HCT116 (cell line): Measurements from ENCODE around the gene BICRA. TPM values are rescaled to one million over a fixed set of nuclear protein-coding genes. Genes with fewer than 3 reads are reported as not detected.

Experiments used
- ATAC-seq: fragments of 200-7000 bp; cut with Tn5 transposase; 2 replicates; pipeline ENCODE4 v1.9.1; 2020; ENCODE audit warnings: mild to moderate bottlenecking, moderate library complexity
- BruUV-seq: library from RNA; stranded (reverse); fragments of 400-500 nt; replicated peaks from 2 replicates; lab custom pipeline; 2021; lab: Mats Ljungman, UMichigan
- CTCF ChIA-PET: fragments of 300-600 bp; sonication (Branson Sonifier 250); formaldehyde crosslinking; loops from one replicate; lab custom pipeline; 2021; ENCODE audit warnings: antibody characterized with exemption; lab: Charles Lee
- POLR2A ChIA-PET: fragments of 300-600, 350-600 bp; sonication (Branson Sonifier 250); formaldehyde crosslinking; loops from one replicate; lab custom pipeline; 2021; ENCODE audit warnings: antibody characterized with exemption; lab: Charles Lee
- RAD21 ChIA-PET, 2 experiments: fragments of 300-600 bp; sonication (Branson Sonifier 250); formaldehyde crosslinking; loops; one replicate each; lab custom pipeline; 2023; ENCODE audit warnings: low total read pairs in 2 of 2; ENCODE audit not compliant: uncharacterized antibody in 2 of 2, unreplicated experiment in 2 of 2, low non-redundant PET in 1 of 2; lab: Charles Lee
- DNase-seq: peaks from one replicate; pipeline ENCODE4 v3.0.0-alpha.2; 2010; ENCODE audit warnings: low read depth, low spot score
- H2AFZ ChIP-seq: fragments of 200-600 bp; shearing (Covaris generic), sonication (generic); 2 replicates; pipeline ENCODE4 v1.6.1; 2017; ENCODE audit warnings: low read depth, mixed run types, mixed read lengths, antibody characterized with exemption, low read length; ENCODE audit not compliant: poor library complexity, severe bottlenecking
- H3K27ac ChIP-seq: 2 replicates; pipeline ENCODE4 v1.5.1; 2012; ENCODE audit warnings: low read depth, low read length
- H3K27me3 ChIP-seq: fragments of 200-600 bp; sonication (generic); 2 replicates; pipeline ENCODE4 v1.6.1; 2016; ENCODE audit warnings: mixed run types, low read length, mixed read lengths; ENCODE audit not compliant: insufficient read depth
- H3K36me3 ChIP-seq, 2 experiments: fragments of 200-500 bp in 1 of 2; fragments of 200-600 bp in 1 of 2; sonication (Bioruptor generic) in 1 of 2; sonication (generic) in 1 of 2; 2 replicates each; pipeline versions ENCODE4 v1.5.1 to v1.6.1; 2014 to 2016; ENCODE audit warnings: low read length in 2 of 2, inconsistent platforms in 1 of 2, mixed read lengths in 1 of 2, mixed run types in 1 of 2; ENCODE audit not compliant: insufficient read depth in 2 of 2, control insufficient read depth in 1 of 2
- H3K4me1 ChIP-seq, 2 experiments: fragments of 200-600 bp in 1 of 2; sonication (generic) in 1 of 2; 2 replicates each; pipeline versions ENCODE4 v1.5.1 to v1.6.1; 2012 to 2017; ENCODE audit warnings: low read length in 2 of 2, inconsistent platforms in 1 of 2, mild to moderate bottlenecking in 1 of 2, mixed read lengths in 1 of 2, mixed run types in 1 of 2, moderate library complexity in 1 of 2; ENCODE audit not compliant: insufficient read depth in 2 of 2, control insufficient read depth in 1 of 2
- H3K4me2 ChIP-seq: fragments of 200-600 bp; sonication (generic); 2 replicates; pipeline ENCODE4 v1.6.1; 2017; ENCODE audit warnings: mixed run types, low read length, mixed read lengths
- H3K4me3 ChIP-seq, 2 experiments: fragments of 200-600 bp in 1 of 2; sonication (generic) in 1 of 2; replicated peaks in 1 of 2; 2 replicates each; pipeline ENCODE4 v1.5.1; 2011 to 2016; ENCODE audit warnings: low read length in 2 of 2, control low read depth in 1 of 2, low read depth in 1 of 2, mild to moderate bottlenecking in 1 of 2, mixed read lengths in 1 of 2, mixed run types in 1 of 2
- H3K79me2 ChIP-seq: fragments of 200-600 bp; sonication (generic); 2 replicates; pipeline ENCODE4 v1.6.1; 2017; ENCODE audit warnings: mild to moderate bottlenecking, mixed run types, low read length, moderate library complexity, mixed read lengths; ENCODE audit not compliant: insufficient read depth
- H3K9ac ChIP-seq: fragments of 200-600 bp; sonication (generic); 2 replicates; pipeline ENCODE4 v1.6.1; 2016; ENCODE audit warnings: low read length, mixed read lengths
- H3K9me2 ChIP-seq: fragments of 200-600 bp; sonication (generic), shearing (Covaris generic); 2 replicates; pipeline ENCODE4 v1.6.1; 2017; ENCODE audit warnings: mixed run types, mild to moderate bottlenecking, moderate library complexity; ENCODE audit not compliant: insufficient read depth
- H3K9me3 ChIP-seq, 2 experiments: fragments of 200-500 bp in 1 of 2; fragments of 200-600 bp in 1 of 2; sonication (Bioruptor generic) in 1 of 2; sonication (generic) in 1 of 2; 2 replicates each; pipeline ENCODE4 v1.6.1; 2014 to 2017; ENCODE audit warnings: low read length in 2 of 2, mixed read lengths in 2 of 2, inconsistent platforms in 1 of 2, low read depth in 1 of 2, mild to moderate bottlenecking in 1 of 2, mixed run types in 1 of 2, moderate library complexity in 1 of 2; ENCODE audit not compliant: control insufficient read depth in 1 of 2, insufficient read depth in 1 of 2
- H4K20me1 ChIP-seq: fragments of 200-600 bp; sonication (generic), shearing (Covaris generic); 2 replicates; pipeline ENCODE4 v1.6.1; 2017; ENCODE audit warnings: mixed run types, mild to moderate bottlenecking, moderate library complexity; ENCODE audit not compliant: insufficient read depth
- CEBPB ChIP-seq: IDR thresholded peaks from 2 replicates; pipeline ENCODE4 v1.6.1; 2012; ENCODE audit warnings: low read depth
- CTCF ChIP-seq, 3 experiments: fragments of 200-600 bp in 1 of 3; sonication (generic) in 1 of 3; IDR thresholded peaks in 2 of 3; conservative IDR thresholded peaks in 1 of 3; 2 replicates each; pipeline ENCODE4 v1.5.1; 2012 to 2017; ENCODE audit warnings: low read depth in 2 of 3, low read length in 2 of 3, antibody characterized with exemption in 1 of 3, borderline replicate concordance in 1 of 3, control low read depth in 1 of 3, mild to moderate bottlenecking in 1 of 3, mixed read lengths in 1 of 3, mixed run types in 1 of 3, moderate library complexity in 1 of 3; ENCODE audit not compliant: insufficient read depth in 1 of 3
- ELF1 ChIP-seq: IDR thresholded peaks from 2 replicates; pipeline ENCODE4 v1.6.1; 2012; ENCODE audit warnings: low read depth, borderline replicate concordance
- EZH2 ChIP-seq: fragments of 200-600 bp; sonication (generic); IDR thresholded peaks from 2 replicates; pipeline ENCODE4 v1.6.1; 2017; ENCODE audit warnings: antibody characterized with exemption, mixed run types
- EZH2phosphoT487 ChIP-seq: fragments of 200-600 bp; IDR thresholded peaks from 2 replicates; pipeline ENCODE4 v1.6.1; 2018; ENCODE audit warnings: antibody characterized with exemption, borderline replicate concordance
- MAX ChIP-seq: IDR thresholded peaks from 2 replicates; pipeline ENCODE4 v1.6.1; 2012
- POLR2AphosphoS5 ChIP-seq: IDR thresholded peaks from 2 replicates; pipeline ENCODE4 v1.6.1; 2011; ENCODE audit warnings: mild to moderate bottlenecking, low read depth, low read length, moderate library complexity
- RAD21 ChIP-seq: IDR thresholded peaks from 2 replicates; pipeline ENCODE4 v1.6.1; 2012; ENCODE audit warnings: low read depth, mild to moderate bottlenecking
- SRF ChIP-seq: IDR thresholded peaks from 2 replicates; pipeline ENCODE4 v1.6.1; 2012; ENCODE audit warnings: low read depth
- YY1 ChIP-seq: IDR thresholded peaks from 2 replicates; pipeline ENCODE4 v1.6.1; 2011; ENCODE audit warnings: low read length, low read depth, moderate library complexity, mild to moderate bottlenecking; ENCODE audit not compliant: insufficient replicate concordance; ENCODE audit errors: extremely low read depth
- ZFX ChIP-seq: fragments of 450-650 bp; IDR thresholded peaks from 2 replicates; pipeline ENCODE4 v1.6.1; 2017
- intact Hi-C: fragments of 100-400 bp; cut with micrococcal nuclease; formaldehyde crosslinking; loops from 2 replicates; pipeline ENCODE4 v1.10.0; 2022
- total RNA-seq: library from RNA; stranded (reverse); gene quantifications from one replicate; pipeline ENCODE4 v1.2.1, GENCODE V29; 2021; ENCODE audit not compliant: unreplicated experiment

BICRA gene
- total RNA-seq, 1 experiment from 2014 or later = 11.3 TPM

GRCh38 chr19:47651691-47652090, 42.8 kb downstream of the BICRA start:
- Histone ChIP-seq H3K9me2 (no peaks in the 10 kb centered on the region), H3K9me3 (no peaks in the 10 kb centered on the region), H4K20me1 (no peaks in the 10 kb centered on the region), H3K27me3 (no peaks in the 10 kb centered on the region), H3K4me3 (no peak overlapping the region), H2AFZ (no peak overlapping the region), H3K79me2 (peaks cover 52% of the 10 kb centered on the region), H3K4me2 (no peak overlapping the region), H3K9ac (no peak overlapping the region), H3K4me1 (peaks cover 25 to 33% of the 10 kb centered on the region in 2 experiments), H3K36me3 (0 out of 4 replicates have a peak, but pooled peaks cover 0 to 6% of the 10 kb centered on the region in 2 experiments), H3K27ac (no peak overlapping the region)
- no peak for DNase-seq
- BruUV-seq = no TSS peak
- ChIA-PET CTCF (no interaction called here), RAD21 (no interaction called here), POLR2A (no interaction called here)
- TF ChIP-seq SRF (no peak), ZFX (no peak), POLR2AphosphoS5 (no peak), CTCF (IDR thresholded peaks at IDR 0.05 in 2 of 3, conservative IDR thresholded peaks at IDR 0.05 in 1 of 3; ENCODE audit: borderline replicate concordance in 1 of 3, insufficient read depth in 1 of 3, low read depth in 2 of 3, low read length in 2 of 3) (peak in 2 of 3 experiments; percentile 22 to 36; a peak in 2 of 6 replicates)
- intact Hi-C loops = no loop called here
- ATAC-seq = no peak

GRCh38 chr19:47652285-47652684, 43.4 kb downstream of the BICRA start:
- no TSS peak for BruUV-seq
- POLR2A ChIA-PET = no interaction called here
- RAD21 ChIA-PET = no interaction called here

More at GRCh38 chr19:47652285-47652684, 43.4 kb downstream of the BICRA start:
- no peaks in the 10 kb centered on the region for H4K20me1 ChIP-seq
- no peak overlapping the region for H3K9ac ChIP-seq
- CTCF ChIA-PET = no interaction called here
- no peak overlapping the region for H3K4me3 ChIP-seq
- TF ChIP-seq ELF1 (no peak), CTCF (IDR thresholded peaks at IDR 0.05 in 2 of 3, conservative IDR thresholded peaks at IDR 0.05 in 1 of 3; ENCODE audit: borderline replicate concordance in 1 of 3, insufficient read depth in 1 of 3, low read depth in 2 of 3, low read length in 2 of 3) (no peak), EZH2phosphoT487 (no peak), YY1 (no peak), EZH2 (no peak), MAX (no peak), ZFX (no peak), RAD21 (no peak), CEBPB (no peak)
- no peaks in the 10 kb centered on the region for H3K36me3 ChIP-seq
- no peaks in the 10 kb centered on the region for H3K9me3 ChIP-seq
- intact Hi-C loops = no loop called here
- no peaks in the 10 kb centered on the region for H3K9me2 ChIP-seq
- H3K79me2 ChIP-seq = peaks cover 46% of the 10 kb centered on the region
- no peak overlapping the region for H2AFZ ChIP-seq
- peaks cover 22 to 27% of the 10 kb centered on the region in 2 experiments for H3K4me1 ChIP-seq
- H3K27me3 ChIP-seq = no peaks in the 10 kb centered on the region
- H3K4me2 ChIP-seq = no peak overlapping the region
- DNase-seq = no peak
- no peak for ATAC-seq
- H3K27ac ChIP-seq = no peak overlapping the region
